ENCODE results near the gene GORASP2.

Gene GORASP2

GRCh38 chr2:170925923-170926322 lies 3.1 kb upstream of the GORASP2 start:
- Histone ChIP-seq H3K36me3 (ENCODE audit: control insufficient read depth in 2 of 2, insufficient read depth in 1 of 2, low read length in 2 of 2) (no peaks in the 10 kb centered on the region), H3K9me3 (ENCODE audit: control insufficient read depth, insufficient read depth, low read depth, low read length) (no peaks in the 10 kb centered on the region), H3K27ac (ENCODE audit: extremely low read depth, low read depth, low read length) (no peak overlapping the region), H3K4me1 (ENCODE audit: control insufficient read depth, insufficient read depth, low read length) (no peaks in the 10 kb centered on the region), H3K4me3 (ENCODE audit: low read depth, low read length) (no peak overlapping the region)
- ChIA-PET CTCF (interaction anchor here (0.7 kb wide), 1 partner anchor 8 kb away, joined by 3 read pairs; no protein-coding TSS in a partner anchor), POLR2A (interaction anchor here (0.7 kb wide), 1 partner anchor 762 kb away, joined by 8 read pairs; no protein-coding TSS in a partner anchor)
- no peak for TF ChIP-seq ZNF292 (tag by site-specific recombination; IDR thresholded peaks at IDR 0.05; ENCODE audit: borderline replicate concordance, low read depth)
- TF ChIP-seq ZNF629 (tag by site-specific recombination; IDR thresholded peaks at IDR 0.05): no peak
- no peak for TF ChIP-seq ZNF449 (tag by site-specific recombination; IDR thresholded peaks at IDR 0.05)
- no peak for TF ChIP-seq ZNF707 (tag by site-specific recombination; IDR thresholded peaks at IDR 0.05)
- no peak for TF ChIP-seq KLF1 (tag by site-specific recombination; IDR thresholded peaks at IDR 0.05)
- no peak for TF ChIP-seq ZNF501 (tag by site-specific recombination; IDR thresholded peaks at IDR 0.05)
- TF ChIP-seq ZNF585B (tag by site-specific recombination; IDR thresholded peaks at IDR 0.05): no peak
- no peak for TF ChIP-seq KLF10 (tag by site-specific recombination; IDR thresholded peaks at IDR 0.05)

GRCh38 chr2:170926743-170927297 lies 2.2 kb upstream of the GORASP2 start:
- H3K4me3 ChIP-seq (ENCODE audit: low read depth, low read length): no peak overlapping the region
- CTCF ChIA-PET: interaction anchor here (0.7 to 1.3 kb wide), 2 partner anchors 9 to 21 kb away, joined by 3 to 4 read pairs; no protein-coding TSS in a partner anchor
- TF ChIP-seq ZNF366 (tag by site-specific recombination; conservative IDR thresholded peaks at IDR 0.05): peak; percentile 92
- no peak for TF ChIP-seq ZNF114 (tag by site-specific recombination; IDR thresholded peaks at IDR 0.05)
- peak; percentile 76 for TF ChIP-seq ATF2 (tag by site-specific recombination; IDR thresholded peaks at IDR 0.05; ENCODE audit: low read depth)
- no peak for TF ChIP-seq ZNF112 (tag by site-specific recombination; IDR thresholded peaks at IDR 0.05)
- POLR2A ChIA-PET: interaction anchor here (0.6 kb wide), 1 partner anchor 46 kb away, joined by 3 read pairs; no protein-coding TSS in a partner anchor
- H3K27ac ChIP-seq (ENCODE audit: extremely low read depth, low read depth, low read length): no peak overlapping the region
- peaks cover 4% of the 10 kb centered on the region; the same call in 1 of the 2 replicates for H3K4me1 ChIP-seq (ENCODE audit: control insufficient read depth, insufficient read depth, low read length)
- no peaks in the 10 kb centered on the region for H3K9me3 ChIP-seq (ENCODE audit: control insufficient read depth, insufficient read depth, low read depth, low read length)
- no peaks in the 10 kb centered on the region for H3K36me3 ChIP-seq (ENCODE audit: control insufficient read depth in 2 of 2, insufficient read depth in 1 of 2, low read length in 2 of 2)

GRCh38 chr2:170928036-170928823 lies 823 bp upstream of the GORASP2 start:
- ChIA-PET POLR2A (interaction anchor here (0.7 to 1.6 kb wide), 9 partner anchors 9 to 1627 kb away, joined by 3 to 6 read pairs (median 3); partner anchors contain the start of gene GAD1), CTCF (interaction anchor here (0.6 to 2.9 kb wide), 39 partner anchors 8 to 757 kb away, joined by 3 to 14 read pairs (median 4); no protein-coding TSS in a partner anchor)
- H3K4me3 ChIP-seq (ENCODE audit: low read depth, low read length): peak overlapping the region; percentile 41
- no peaks in the 10 kb centered on the region for H3K9me3 ChIP-seq (ENCODE audit: control insufficient read depth, insufficient read depth, low read depth, low read length)
- peaks cover 0 to 8% of the 10 kb centered on the region in 2 experiments; a peak in 1 of 3 replicates for H3K36me3 ChIP-seq (ENCODE audit: control insufficient read depth in 2 of 2, insufficient read depth in 1 of 2, low read length in 2 of 2)
- H3K4me1 ChIP-seq (ENCODE audit: control insufficient read depth, insufficient read depth, low read length): peaks cover 4% of the 10 kb centered on the region; the same call in 1 of the 2 replicates
- peak overlapping the region; percentile 58 for H3K27ac ChIP-seq (ENCODE audit: extremely low read depth, low read depth, low read length)
- 0 out of 2 replicates have a peak, but pooled peaks have one; percentile 9 for TF ChIP-seq ZNF366 (tag by site-specific recombination; conservative IDR thresholded peaks at IDR 0.05)
- TF ChIP-seq ZBTB48 (tag by site-specific recombination; IDR thresholded peaks at IDR 0.05): peak; percentile 90; the same call in 1 of the 2 replicates
- TF ChIP-seq TSHZ1 (tag by site-specific recombination; IDR thresholded peaks at IDR 0.05; ENCODE audit: borderline replicate concordance): no peak
- 0 out of 2 replicates have a peak, but pooled peaks have one; percentile 71 for TF ChIP-seq ZNF664 (tag by site-specific recombination; IDR thresholded peaks at IDR 0.05)
- peak; percentile 41; the same call in 1 of the 2 replicates for TF ChIP-seq ZNF335 (tag by site-specific recombination; conservative IDR thresholded peaks at IDR 0.05)
- peak; percentile 61 for TF ChIP-seq SETDB1 (IDR thresholded peaks at IDR 0.05; ENCODE audit: insufficient read length, low read length)
- no peak for TF ChIP-seq ZNF529 (tag by site-specific recombination; IDR thresholded peaks at IDR 0.05; ENCODE audit: insufficient replicate concordance)
- peak; percentile 43 for TF ChIP-seq SCRT2 (tag by site-specific recombination; IDR thresholded peaks at IDR 0.05)
- TF ChIP-seq ZNF26 (tag by site-specific recombination; IDR thresholded peaks at IDR 0.05): 0 out of 2 replicates have a peak, but pooled peaks have one; percentile 12
- TF ChIP-seq ZNF16 (tag by site-specific recombination; IDR thresholded peaks at IDR 0.05; ENCODE audit: low read depth): no peak
